ENCODE data around the gene KRTAP10-12. TPM values are rescaled to one million over a fixed set of nuclear protein-coding genes. Genes with fewer than 3 reads are reported as not detected.

The KRTAP10-12 gene, protein sequence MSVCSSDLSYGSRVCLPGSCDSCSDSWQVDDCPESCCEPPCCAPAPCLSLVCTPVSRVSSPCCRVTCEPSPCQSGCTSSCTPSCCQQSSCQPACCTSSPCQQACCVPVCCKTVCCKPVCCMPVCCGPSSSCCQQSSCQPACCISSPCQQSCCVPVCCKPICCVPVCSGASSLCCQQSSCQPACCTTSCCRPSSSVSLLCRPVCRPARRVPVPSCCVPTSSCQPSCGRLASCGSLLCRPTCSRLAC
- not detected in 2 replicates for total RNA-seq

DNA sequence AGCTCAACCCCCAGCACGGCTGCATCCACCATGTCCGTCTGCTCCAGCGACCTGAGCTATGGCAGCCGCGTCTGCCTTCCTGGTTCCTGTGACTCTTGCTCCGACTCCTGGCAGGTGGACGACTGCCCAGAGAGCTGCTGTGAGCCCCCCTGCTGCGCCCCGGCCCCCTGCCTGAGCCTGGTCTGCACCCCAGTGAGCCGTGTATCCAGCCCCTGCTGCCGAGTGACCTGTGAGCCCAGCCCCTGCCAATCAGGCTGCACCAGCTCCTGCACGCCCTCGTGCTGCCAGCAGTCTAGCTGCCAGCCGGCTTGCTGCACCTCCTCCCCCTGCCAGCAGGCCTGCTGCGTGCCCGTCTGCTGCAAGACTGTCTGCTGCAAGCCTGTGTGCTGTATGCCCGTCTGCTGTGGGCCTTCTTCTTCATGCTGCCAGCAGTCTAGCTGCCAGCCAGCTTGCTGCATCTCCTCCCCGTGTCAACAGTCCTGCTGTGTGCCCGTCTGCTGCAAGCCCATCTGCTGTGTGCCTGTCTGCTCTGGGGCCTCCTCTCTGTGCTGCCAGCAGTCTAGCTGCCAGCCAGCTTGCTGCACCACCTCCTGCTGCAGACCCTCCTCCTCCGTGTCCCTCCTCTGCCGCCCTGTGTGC lies at the start of gene KRTAP10-12:
KRTAP10-12 (plus strand) TSS at position 1 of the 639 bp plus-strand sequence; CDS start at position 31, 30 bp downstream.

DNA sequence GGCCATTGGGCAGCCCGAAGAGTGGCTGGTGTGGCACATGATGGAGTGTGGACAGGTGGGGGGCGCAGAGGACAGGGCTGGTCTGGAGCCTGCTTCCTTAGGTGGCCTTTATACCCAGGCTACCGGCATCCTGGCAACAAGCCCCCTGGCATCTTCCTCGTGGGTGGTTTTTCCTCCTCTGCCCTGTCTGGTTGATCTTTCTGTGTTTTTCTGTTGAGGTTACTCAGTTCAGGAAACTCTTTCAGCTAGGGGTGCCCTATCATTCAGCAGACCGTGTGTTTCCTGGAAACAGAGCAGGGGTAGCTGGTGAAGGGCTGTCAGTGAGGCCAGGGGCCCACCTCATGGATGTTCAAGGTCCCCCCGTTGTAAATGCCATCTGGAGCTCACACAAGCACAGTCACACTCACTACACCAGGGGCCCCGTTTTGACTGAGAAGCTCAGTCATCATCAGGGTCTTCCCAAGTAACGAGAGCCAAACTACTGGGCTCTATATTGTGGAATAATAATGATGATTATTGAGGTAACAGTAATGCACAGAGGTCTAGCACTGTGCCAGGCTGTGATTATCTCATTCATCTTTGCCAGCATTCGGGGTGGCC lies 42.3 kb upstream of the KRTAP10-12 start, which contains the start of gene KRTAP12-4:
KRTAP12-4 (minus strand) TSS at position 84 of the 600 bp plus-strand sequence; CDS start at position 39, 45 bp downstream.

DNA sequence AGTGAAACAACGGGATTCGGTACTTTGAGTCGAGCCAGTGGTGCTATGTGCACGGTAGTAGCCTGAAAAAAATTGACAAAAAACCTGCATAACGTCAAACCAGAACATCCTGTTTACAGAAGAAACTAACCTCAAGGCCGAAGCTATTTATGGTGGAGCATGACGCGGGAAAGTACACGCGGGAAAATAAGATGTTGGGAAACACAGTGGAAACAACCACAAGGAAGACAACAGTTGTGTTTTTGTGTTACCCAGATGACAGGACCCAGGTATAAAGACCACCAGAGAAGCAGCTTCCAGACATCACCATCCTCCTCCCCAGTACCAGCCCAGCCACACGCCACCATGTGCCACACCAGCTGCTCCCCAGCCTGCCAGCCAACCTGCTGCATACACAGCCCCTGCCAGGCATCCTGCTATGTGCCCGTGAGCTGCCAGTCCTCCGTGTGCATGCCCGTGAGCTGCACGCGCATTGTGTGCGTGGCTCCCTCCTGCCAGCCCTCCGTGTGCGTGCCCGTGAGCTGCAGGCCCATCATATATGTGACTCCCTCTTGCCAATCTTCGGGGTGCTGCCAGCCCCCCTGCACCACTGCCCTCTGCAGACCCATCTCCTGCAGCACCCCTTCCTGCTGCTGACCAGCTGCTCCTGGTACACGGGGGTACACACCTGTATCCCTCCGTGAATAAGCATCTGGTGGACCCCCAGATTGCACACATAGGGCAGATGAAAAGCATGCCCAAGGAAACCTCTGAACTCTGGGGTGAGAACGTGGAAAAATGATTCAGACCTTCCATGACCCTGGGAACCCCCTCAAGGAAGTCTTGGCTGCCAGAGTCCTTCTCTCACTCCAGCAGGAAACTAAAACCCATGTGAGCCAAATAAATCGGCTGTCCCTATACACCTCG lies 39.1 kb upstream of the KRTAP10-12 start, which contains the start of gene KRTAP12-3:
KRTAP12-3 (plus strand) TSS at position 298 of the 906 bp plus-strand sequence; CDS start at position 346, 48 bp downstream.

DNA sequence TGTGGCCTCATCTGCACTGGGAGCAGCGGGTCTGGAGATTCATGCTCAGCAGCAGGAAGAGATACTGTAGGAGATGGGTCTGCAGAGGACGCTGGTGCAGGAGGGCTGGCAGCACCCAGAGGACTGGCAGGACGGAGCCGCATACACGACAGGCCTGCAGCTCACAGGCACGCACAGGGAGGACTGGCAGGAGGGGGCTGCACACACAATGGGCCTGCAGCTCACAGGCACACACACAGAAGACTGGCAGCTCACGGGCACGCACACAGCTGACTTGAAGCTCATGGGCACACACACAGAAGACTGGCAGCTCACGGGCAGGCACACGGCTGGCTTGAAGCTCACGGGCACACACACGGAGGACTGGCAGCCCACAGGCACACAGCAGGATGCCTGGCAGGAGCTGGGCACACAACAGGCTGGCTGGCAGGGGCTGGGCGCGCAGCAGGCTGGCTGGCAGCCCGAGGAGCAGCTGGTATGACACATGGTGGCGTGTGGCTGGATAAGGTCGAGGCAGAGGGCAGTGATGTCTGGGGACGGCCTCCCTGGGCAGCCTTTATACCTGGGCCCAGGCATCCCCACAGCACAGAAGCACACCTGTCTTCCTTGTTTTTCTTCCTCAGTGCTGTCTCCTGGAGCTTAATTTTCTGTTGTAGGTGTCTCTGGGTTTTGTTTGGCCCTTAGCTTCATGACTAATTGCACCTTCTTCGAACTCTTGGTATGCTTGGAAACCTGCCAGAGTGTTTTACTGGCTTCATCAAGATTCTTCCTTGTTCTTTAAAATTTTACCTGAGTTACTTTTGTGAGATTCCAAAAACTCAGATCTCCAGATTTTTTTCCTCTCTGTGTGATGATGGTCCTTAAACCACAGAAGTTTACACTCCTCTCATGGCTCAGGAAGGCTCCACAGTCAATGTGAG lies 30.3 kb upstream of the KRTAP10-12 start, which contains the start of gene KRTAP12-2:
KRTAP12-2 (minus strand) TSS at position 527 of the 920 bp plus-strand sequence; CDS start at position 486, 41 bp downstream.

DNA sequence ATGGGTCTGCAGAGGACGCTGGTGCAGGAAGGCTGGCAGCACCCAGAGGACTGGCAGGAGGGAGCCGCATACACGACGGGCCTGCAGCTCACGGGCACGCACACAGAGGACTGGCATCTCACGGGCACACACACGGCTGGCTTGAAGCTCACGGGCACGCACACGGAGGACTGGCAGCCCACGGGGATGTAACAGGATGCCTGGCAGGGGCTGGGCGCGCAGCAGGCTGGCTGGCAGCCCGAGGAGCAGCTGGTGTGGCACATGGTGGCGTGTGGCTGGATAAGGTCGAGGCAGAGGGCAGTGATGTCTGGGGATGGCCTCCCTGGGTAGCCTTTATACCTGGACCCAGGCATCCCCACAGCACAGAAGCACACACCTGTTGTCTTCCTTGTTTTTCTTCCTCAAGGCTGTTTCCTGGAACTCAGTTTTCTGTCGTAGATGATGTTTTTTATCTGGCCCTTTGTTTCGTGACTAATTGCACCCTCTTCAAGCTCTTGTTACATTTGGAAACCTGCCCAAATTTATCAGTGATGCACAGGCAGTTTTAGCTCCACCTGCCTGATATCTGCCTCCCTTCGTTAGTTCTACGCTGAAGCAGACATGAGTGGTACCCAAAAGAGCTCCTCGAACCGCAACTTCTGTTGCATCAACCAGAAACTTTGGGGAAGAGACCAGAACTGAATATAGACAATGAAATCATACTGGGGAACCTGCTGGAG lies 15.0 kb upstream of the KRTAP10-12 start, which contains the start of gene KRTAP12-1:
KRTAP12-1 (minus strand) TSS at position 303 of the 719 bp plus-strand sequence; CDS start at position 263, 40 bp downstream.

DNA sequence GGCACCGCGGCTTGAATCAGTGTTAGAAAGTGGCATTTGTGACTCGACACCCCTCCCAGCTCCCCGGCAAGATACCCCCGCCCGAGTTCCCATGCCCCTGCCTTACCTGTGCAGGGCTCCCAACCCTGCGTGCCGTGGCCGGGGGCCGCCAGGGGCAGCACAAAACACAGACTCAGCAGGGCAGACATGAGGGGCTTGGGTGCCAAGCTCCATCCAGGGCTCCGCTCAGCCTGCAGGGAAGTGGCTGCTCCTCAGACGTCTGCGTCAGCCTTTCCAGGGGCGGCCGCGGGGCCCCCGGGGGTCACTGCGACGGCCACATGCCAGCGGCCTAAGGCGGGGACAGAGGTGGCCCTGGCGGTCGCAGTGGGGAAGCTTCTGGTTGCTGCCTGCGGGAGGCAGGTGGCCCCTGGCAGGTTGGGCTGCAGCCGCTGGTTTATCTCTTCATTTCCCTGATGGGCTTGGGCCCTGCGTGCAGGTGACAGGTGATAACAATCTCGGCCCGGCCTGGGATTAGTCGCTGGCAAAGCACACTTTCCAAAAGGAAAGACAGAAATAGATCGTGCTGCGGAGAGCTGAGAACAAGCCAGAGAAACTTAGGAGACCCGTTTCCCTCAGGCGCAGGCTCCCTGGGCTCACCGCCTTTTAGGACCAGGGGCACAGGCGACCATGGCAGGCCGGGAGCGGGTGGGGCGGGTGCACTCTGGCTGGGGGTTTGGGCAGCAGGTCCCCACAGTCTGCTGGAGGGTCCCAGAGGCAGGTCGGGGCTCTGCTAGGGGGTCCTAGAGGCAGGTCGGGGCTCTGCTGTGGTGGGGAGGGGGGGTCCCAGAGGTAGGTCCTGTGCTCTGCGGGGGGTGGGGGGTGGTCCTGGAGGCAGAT lies 14.6 kb downstream of the KRTAP10-12 start, which contains the start of gene TSPEAR:
TSPEAR (minus strand) TSS at position 246 of the 876 bp plus-strand sequence; CDS start at position 188, 58 bp downstream.

Other genes starting within 250 kb of the KRTAP10-12 start
- 0.33 and 0.37 TPM in 2 replicates for gene LRRC3, start 241.7 kb upstream of the KRTAP10-12 start, total RNA-seq
- gene KRTAP10-1, start 157.0 kb upstream of the KRTAP10-12 start, total RNA-seq, result not detected in 2 replicates
- not detected in 2 replicates for gene KRTAP10-2, start 145.7 kb upstream of the KRTAP10-12 start, total RNA-seq
- not detected in 2 replicates for gene KRTAP10-3, start 138.4 kb upstream of the KRTAP10-12 start, total RNA-seq
- gene KRTAP10-4, start 123.4 kb upstream of the KRTAP10-12 start, total RNA-seq, result not detected in 2 replicates
- gene KRTAP10-5, start 116.6 kb upstream of the KRTAP10-12 start, total RNA-seq, result not detected in 2 replicates
- gene KRTAP10-6, start 104.7 kb upstream of the KRTAP10-12 start, total RNA-seq, result not detected in 2 replicates
- gene KRTAP10-7, start 96.6 kb upstream of the KRTAP10-12 start, total RNA-seq, result not detected in 2 replicates
- not detected in 2 replicates for gene KRTAP10-8, start 85.1 kb upstream of the KRTAP10-12 start, total RNA-seq
- not detected in 2 replicates for gene KRTAP10-9, start 70.1 kb upstream of the KRTAP10-12 start, total RNA-seq
- not detected in 2 replicates for gene KRTAP10-10, start 59.8 kb upstream of the KRTAP10-12 start, total RNA-seq
- gene KRTAP10-11, start 50.8 kb upstream of the KRTAP10-12 start, total RNA-seq, result not detected in 2 replicates
- gene KRTAP12-4, start 42.5 kb upstream of the KRTAP10-12 start, total RNA-seq, result not detected in 2 replicates
- not detected in 2 replicates for gene KRTAP12-3, start 39.2 kb upstream of the KRTAP10-12 start, total RNA-seq
- not detected in 2 replicates for gene KRTAP12-2, start 30.2 kb upstream of the KRTAP10-12 start, total RNA-seq
- not detected in 2 replicates for gene KRTAP12-1, start 15.0 kb upstream of the KRTAP10-12 start, total RNA-seq
- gene TSPEAR, start 14.4 kb downstream of the KRTAP10-12 start, total RNA-seq, result not detected in 2 replicates
- gene UBE2G2, start 104.6 kb downstream of the KRTAP10-12 start, total RNA-seq, result 56.4 and 66.0 TPM in 2 replicates
- 71.0 and 119 TPM in 2 replicates for gene SUMO3, start 120.9 kb downstream of the KRTAP10-12 start, total RNA-seq
- gene PTTG1IP, start 176.5 kb downstream of the KRTAP10-12 start, total RNA-seq, result 145 and 248 TPM in 2 replicates
- not detected in 2 replicates for gene ITGB2, start 223.7 kb downstream of the KRTAP10-12 start, total RNA-seq
- gene SLX9, start 242.9 kb downstream of the KRTAP10-12 start, total RNA-seq, result 18.7 and 19.9 TPM in 2 replicates

Measured in uterine smooth muscle cell (primary cell).